ENCODE results near the gene MAML2.

The MAML2 gene

DNA sequence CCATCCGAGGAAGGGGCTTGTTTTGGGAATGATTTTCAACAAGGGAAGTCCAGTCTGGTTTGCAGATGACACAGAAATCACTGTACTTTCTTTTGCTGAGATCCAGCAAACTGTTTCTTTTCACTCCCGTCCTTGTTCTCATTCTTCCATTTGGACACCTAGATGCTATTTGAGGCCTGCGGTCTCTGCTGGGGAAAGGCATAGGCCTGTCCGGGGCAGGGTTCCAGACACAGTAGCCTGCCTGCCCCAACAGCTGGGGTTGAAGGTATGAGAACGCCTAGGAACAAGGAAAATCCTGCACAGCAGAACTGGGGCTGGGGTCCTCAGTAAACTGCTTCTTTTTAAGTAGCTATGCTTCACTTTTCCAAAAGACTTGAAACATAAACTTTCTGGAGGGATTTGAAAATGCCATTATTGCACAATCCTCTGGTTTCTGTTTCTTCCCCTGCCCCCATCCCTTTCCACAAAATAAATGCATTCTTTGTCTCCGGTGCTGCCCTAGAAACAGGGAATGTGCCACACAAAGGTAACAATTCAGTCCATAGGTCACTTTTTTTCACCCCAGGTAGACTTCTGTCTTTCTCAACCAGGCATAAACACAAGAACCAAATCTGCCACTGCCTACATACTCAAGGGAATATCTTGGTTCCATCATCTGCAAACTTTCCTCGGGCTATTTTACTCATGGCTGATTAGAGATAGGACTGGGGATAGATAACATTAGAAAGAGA is 244.3 kb downstream of the MAML2 start:
- H3K27ac ChIP-seq: no peak overlapping the region
- TF ChIP-seq, protein P1, sequence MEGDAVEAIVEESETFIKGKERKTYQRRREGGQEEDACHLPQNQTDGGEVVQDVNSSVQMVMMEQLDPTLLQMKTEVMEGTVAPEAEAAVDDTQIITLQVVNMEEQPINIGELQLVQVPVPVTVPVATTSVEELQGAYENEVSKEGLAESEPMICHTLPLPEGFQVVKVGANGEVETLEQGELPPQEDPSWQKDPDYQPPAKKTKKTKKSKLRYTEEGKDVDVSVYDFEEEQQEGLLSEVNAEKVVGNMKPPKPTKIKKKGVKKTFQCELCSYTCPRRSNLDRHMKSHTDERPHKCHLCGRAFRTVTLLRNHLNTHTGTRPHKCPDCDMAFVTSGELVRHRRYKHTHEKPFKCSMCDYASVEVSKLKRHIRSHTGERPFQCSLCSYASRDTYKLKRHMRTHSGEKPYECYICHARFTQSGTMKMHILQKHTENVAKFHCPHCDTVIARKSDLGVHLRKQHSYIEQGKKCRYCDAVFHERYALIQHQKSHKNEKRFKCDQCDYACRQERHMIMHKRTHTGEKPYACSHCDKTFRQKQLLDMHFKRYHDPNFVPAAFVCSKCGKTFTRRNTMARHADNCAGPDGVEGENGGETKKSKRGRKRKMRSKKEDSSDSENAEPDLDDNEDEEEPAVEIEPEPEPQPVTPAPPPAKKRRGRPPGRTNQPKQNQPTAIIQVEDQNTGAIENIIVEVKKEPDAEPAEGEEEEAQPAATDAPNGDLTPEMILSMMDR (conservative IDR thresholded peaks at IDR 0.05): no peak
- no peak for TF ChIP-seq ZFX (IDR thresholded peaks at IDR 0.05)

DNA sequence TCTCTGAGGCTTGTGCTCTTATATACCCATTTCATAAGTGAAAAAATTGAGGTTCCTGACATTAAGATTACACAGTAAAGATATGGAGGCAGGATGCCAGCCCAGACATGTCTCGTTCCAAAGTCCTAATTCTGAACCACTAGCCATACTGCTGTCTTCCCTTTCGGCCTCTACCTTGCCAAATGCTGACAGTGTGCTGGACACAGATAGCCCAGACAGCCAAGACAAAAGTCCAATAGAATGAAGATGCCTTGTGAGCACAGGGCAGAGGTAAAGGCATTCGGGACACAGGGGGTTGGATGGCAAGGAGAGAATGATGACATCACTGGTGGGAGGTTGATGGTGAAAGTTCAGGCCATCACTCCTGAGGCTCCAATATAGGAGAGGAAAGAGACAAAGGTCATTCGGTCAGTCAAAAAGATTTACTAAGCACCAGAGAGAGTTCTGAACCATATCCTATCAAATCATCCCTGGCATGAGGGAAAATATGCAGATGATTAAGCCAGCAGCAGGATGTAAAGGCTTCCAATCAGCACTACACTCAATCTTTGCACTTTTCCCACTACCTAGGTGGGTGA is 245.1 kb downstream of the MAML2 start:
- TF ChIP-seq ZFX (IDR thresholded peaks at IDR 0.05): no peak
- TF ChIP-seq, protein P1 (conservative IDR thresholded peaks at IDR 0.05): no peak
- no peak overlapping the region for H3K27ac ChIP-seq

DNA sequence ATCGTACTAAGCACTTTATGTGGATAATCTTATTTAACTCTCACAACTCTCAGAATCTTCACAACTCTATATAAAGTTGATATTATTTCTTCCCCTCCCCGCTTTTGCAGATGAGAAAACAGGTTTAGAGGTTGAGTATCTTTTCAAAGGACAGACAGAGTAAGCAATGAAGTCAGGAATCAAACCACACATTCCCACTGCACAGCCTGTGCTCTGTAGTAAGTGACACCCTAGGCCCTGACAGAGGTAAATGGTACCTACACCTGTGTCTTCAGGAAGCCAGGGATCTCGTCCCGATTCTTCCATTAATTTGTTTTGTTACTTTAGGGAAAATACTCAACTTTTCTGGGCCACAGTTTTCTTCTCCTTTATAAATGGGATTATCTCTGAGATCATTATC is 246.6 kb downstream of the MAML2 start:
- H3K27ac ChIP-seq: peak overlapping the region; percentile 16; the same call in 1 of the 2 replicates
- TF ChIP-seq ZFX (IDR thresholded peaks at IDR 0.05): no peak
- TF ChIP-seq, protein P1 (conservative IDR thresholded peaks at IDR 0.05): no peak

GRCh38 chr11:96095884-96096303 is 247.1 kb downstream of the MAML2 start:
- no peak overlapping the region; the same call in 1 of the 2 replicates for H3K27ac ChIP-seq

DNA sequence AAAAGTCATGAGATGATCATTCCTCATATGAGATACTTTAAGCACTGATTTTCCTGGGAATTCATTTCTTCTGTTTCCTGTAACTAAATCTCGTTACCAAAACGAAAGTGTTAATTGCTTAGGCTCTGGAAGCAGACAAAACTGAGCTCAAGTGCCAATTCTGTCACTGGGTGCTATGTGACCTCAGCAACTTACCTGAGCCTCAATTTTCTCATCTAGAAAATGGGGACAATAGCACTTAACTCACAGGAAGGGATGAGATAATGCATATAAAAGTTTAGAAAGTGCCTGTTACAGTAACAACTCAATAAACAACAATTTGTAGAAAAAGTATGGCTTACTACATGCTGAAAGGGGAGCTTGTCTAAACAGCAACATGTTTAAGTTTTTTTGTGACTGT is 248.8 kb downstream of the MAML2 start:
- H3K27ac ChIP-seq: no peak overlapping the region
- no peak for TF ChIP-seq ZFX (IDR thresholded peaks at IDR 0.05)
- TF ChIP-seq, protein P1 (conservative IDR thresholded peaks at IDR 0.05): no peak

More at GRCh38 chr11:96095884-96096303, 247.1 kb downstream of the MAML2 start:
- TF ChIP-seq, protein P1 (conservative IDR thresholded peaks at IDR 0.05): no peak
- TF ChIP-seq ZFX (IDR thresholded peaks at IDR 0.05): no peak

- TF ChIP-seq, protein P1 (conservative IDR thresholded peaks at IDR 0.05): no peak
- no peak for TF ChIP-seq ZFX (IDR thresholded peaks at IDR 0.05)
- H3K27ac ChIP-seq: no peak overlapping the region
Measured at GRCh38 chr11:96092511-96092910, 250.5 kb downstream of the MAML2 start.

DNA sequence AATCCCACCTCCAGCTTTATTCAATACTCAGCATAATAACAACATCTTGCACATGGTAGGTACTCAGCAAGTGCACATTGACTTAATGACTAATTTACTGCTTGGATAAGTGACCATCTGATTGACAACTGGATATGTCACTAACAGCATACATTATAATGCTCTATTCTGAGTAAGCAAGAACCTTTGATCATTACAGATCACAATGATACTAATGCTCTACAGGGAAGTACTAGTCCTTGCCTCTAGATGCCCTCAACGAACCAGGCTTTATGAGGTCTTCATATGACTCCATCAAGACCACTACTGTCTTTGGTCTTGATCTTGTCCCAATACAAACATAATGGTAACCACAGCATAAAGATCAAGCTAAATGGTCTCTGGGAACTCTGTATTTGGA is 251.5 kb downstream of the MAML2 start:
- TF ChIP-seq ZFX (IDR thresholded peaks at IDR 0.05): no peak
- TF ChIP-seq, protein P1 (conservative IDR thresholded peaks at IDR 0.05): peak; percentile 6; the same call in 1 of the 2 replicates
- no peak overlapping the region for H3K27ac ChIP-seq

Measured in C4-2B (cell line).